ENCODE data around the gene EED. TPM values are rescaled to one million over a fixed set of nuclear protein-coding genes. Genes with fewer than 3 reads are reported as not detected.

EED gene
- polyA plus RNA-seq, 1 donor from 2014 or later: 40.1 TPM

- no peak overlapping the region for H2AFZ ChIP-seq (ENCODE audit: low read depth, low read length)
- no peaks in the 10 kb centered on the region for H3K9me2 ChIP-seq (ENCODE audit: insufficient read depth, low read length)
- no peaks in the 10 kb centered on the region for H3F3A ChIP-seq (ENCODE audit: insufficient read depth, low read length, poor library complexity, severe bottlenecking)
- no peak overlapping the region for H3K4me3 ChIP-seq (ENCODE audit: low read length)
- no peaks in the 10 kb centered on the region for H4K20me1 ChIP-seq (ENCODE audit: insufficient read depth)
- H3K9ac ChIP-seq (ENCODE audit: low read length): no peak overlapping the region
- no peaks in the 10 kb centered on the region for H3K36me3 ChIP-seq (ENCODE audit: insufficient read depth, low read length)
- H3K4me2 ChIP-seq (ENCODE audit: low read length): no peak overlapping the region
- TF ChIP-seq REST (IDR thresholded peaks at IDR 0.05; ENCODE audit: borderline replicate concordance): no peak
- no peak for TF ChIP-seq MXI1 (conservative IDR thresholded peaks at IDR 0.05; ENCODE audit: poor library complexity, severe bottlenecking)
- no peaks in the 10 kb centered on the region for H3K27me3 ChIP-seq (ENCODE audit: insufficient read depth, low read depth, low read length)
- peaks cover 18% of the 10 kb centered on the region for H3K79me2 ChIP-seq (replicated peaks; ENCODE audit: insufficient read depth, low read length)
- no peaks in the 10 kb centered on the region for H3K9me3 ChIP-seq (ENCODE audit: low read length)
- H3K27ac ChIP-seq (ENCODE audit: low read length): no peak overlapping the region
These were observed 12.9 kb downstream of the EED start for GRCh38 chr11:86257446-86257845.

GRCh38 chr11:86259730-86260129 is 15.2 kb downstream of the EED start:
- Histone ChIP-seq H3K9ac (ENCODE audit: low read length) (no peak overlapping the region), H3K4me2 (ENCODE audit: low read length) (no peak overlapping the region), H3K9me3 (ENCODE audit: low read length) (no peaks in the 10 kb centered on the region), H3K9me2 (ENCODE audit: insufficient read depth, low read length) (no peaks in the 10 kb centered on the region), H3K27ac (ENCODE audit: low read length) (no peak overlapping the region), H3F3A (ENCODE audit: insufficient read depth, low read length, poor library complexity, severe bottlenecking) (no peaks in the 10 kb centered on the region), H3K27me3 (ENCODE audit: insufficient read depth, low read depth, low read length) (no peaks in the 10 kb centered on the region), H4K20me1 (ENCODE audit: insufficient read depth) (no peaks in the 10 kb centered on the region), H3K4me3 (ENCODE audit: low read length) (no peak overlapping the region), H3K36me3 (ENCODE audit: insufficient read depth, low read length) (peaks cover 4% of the 10 kb centered on the region), H2AFZ (ENCODE audit: low read depth, low read length) (no peak overlapping the region), H3K79me2 (replicated peaks; ENCODE audit: insufficient read depth, low read length) (peaks cover 5% of the 10 kb centered on the region)
- TF ChIP-seq SMC3 (conservative IDR thresholded peaks at IDR 0.05; ENCODE audit: poor library complexity) (no peak), MXI1 (conservative IDR thresholded peaks at IDR 0.05; ENCODE audit: poor library complexity, severe bottlenecking) (no peak), POLR2AphosphoS5 (IDR thresholded peaks at IDR 0.05) (no peak), CTCF (IDR thresholded peaks at IDR 0.05; ENCODE audit: poor library complexity, severe bottlenecking) (no peak), REST (IDR thresholded peaks at IDR 0.05; ENCODE audit: borderline replicate concordance) (no peak), TAF1 (IDR thresholded peaks at IDR 0.05; ENCODE audit: low read depth) (no peak), RAD21 (conservative IDR thresholded peaks at IDR 0.05) (no peak), EZH2 (IDR thresholded peaks at IDR 0.05; ENCODE audit: borderline replicate concordance, insufficient read depth, low read length, poor library complexity, severe bottlenecking) (no peak), EP300 (conservative IDR thresholded peaks at IDR 0.05; ENCODE audit: poor library complexity, severe bottlenecking) (no peak)
